ENCODE data around the gene DPY19L2. TPM values are rescaled to one million over a fixed set of nuclear protein-coding genes. Genes with fewer than 3 reads are reported as not detected.
"Not testable (repeated sequence)": the region's sequence is repeated elsewhere in the genome, so short reads cannot be mapped to it uniquely, and the experiment has no call there.

DPY19L2 gene
- total RNA-seq, 1 experiment from 2014 or later = 4.2 TPM

DNA sequence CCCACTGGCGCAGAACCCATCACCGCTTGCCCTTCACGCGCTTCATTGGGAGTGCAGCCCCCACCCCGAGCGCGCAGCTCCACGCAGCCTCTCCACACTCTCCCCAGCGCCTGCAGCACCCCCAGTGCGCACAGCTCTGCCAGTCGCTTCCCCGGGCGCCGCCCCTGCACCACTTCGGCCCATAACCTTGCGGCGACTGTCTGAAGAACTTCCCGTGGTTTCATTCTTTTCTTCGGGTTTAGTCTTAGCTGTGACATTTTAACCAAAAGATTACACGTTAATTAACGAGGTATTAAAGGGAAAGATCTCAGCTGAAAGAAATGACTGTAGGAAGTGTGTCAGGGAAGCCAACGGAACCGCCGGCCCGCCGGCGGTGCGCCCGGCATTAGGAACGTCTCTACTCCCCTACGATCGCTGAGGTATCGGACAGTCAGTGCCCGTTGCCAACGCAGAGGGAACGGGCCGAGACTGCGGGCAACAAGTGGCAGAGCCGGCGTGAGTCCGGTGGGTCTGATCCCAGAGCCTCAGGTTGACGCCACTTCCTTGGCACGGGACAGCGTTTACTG, 590 bp upstream of the DPY19L2 start:
- H3K4me1 ChIP-seq (ENCODE audit: insufficient read depth, low read length, poor library complexity, severe bottlenecking); H3K27ac ChIP-seq (ENCODE audit: low read depth, low read length, poor library complexity, severe bottlenecking); BruUV-seq (replicated peaks); POLR2A ChIA-PET (ENCODE audit: low non-redundant PET); H3K36me3 ChIP-seq (ENCODE audit: insufficient read depth, low read length, poor library complexity, severe bottlenecking); DNase-seq (ENCODE audit: low spot score); H3K9me3 ChIP-seq (ENCODE audit: low read depth, low read length, poor library complexity, severe bottlenecking); CTCF ChIA-PET: not testable (repeated sequence)
- Histone ChIP-seq H3K4me3 (ENCODE audit: low read depth, low read length, poor library complexity, severe bottlenecking) (peak overlapping the region; percentile 57), H3K27me3 (replicated peaks; ENCODE audit: insufficient read depth, low read depth, low read length, poor library complexity) (peaks cover 17% of the 10 kb centered on the region)
- intact Hi-C loops (cut with micrococcal nuclease; ENCODE audit: unreplicated experiment) = loop anchor here (5.0 kb wide), 2 partner anchors 247 to 562 kb away; no protein-coding TSS in a partner anchor

- DNase-seq (ENCODE audit: low spot score); intact Hi-C loops (cut with micrococcal nuclease; ENCODE audit: unreplicated experiment); H3K4me1 ChIP-seq (ENCODE audit: insufficient read depth, low read length, poor library complexity, severe bottlenecking); BruUV-seq (replicated peaks); H3K4me3 ChIP-seq (ENCODE audit: low read depth, low read length, poor library complexity, severe bottlenecking); H3K9me3 ChIP-seq (ENCODE audit: low read depth, low read length, poor library complexity, severe bottlenecking); H3K27ac ChIP-seq (ENCODE audit: low read depth, low read length, poor library complexity, severe bottlenecking); H3K27me3 ChIP-seq (replicated peaks; ENCODE audit: insufficient read depth, low read depth, low read length, poor library complexity); CTCF ChIA-PET; POLR2A ChIA-PET (ENCODE audit: low non-redundant PET); H3K36me3 ChIP-seq (ENCODE audit: insufficient read depth, low read length, poor library complexity, severe bottlenecking): not testable (repeated sequence)
Measured at GRCh38 chr12:63663005-63663404, 5.3 kb downstream of the DPY19L2 start.

DNA sequence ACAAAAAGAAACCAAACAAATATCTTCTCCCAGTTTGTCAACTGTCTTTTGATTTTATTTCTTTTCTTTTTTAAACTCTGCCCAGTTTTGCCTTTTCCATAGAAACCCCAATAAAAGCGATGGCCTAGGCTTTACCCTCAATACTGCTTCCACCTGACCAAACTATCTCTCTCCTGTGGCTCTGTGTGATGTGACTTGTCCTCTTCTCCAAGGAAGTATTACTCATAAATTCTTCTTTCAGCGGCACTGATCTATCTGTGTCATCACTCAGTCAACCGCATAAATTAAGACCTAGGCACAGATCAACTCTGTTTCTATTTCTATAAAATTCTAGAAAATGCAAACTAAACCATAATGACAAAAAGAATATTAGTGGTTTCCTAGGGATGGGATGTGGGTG, 9.8 kb downstream of the DPY19L2 start:
- intact Hi-C loops (cut with micrococcal nuclease; ENCODE audit: unreplicated experiment); POLR2A ChIA-PET (ENCODE audit: low non-redundant PET); DNase-seq (ENCODE audit: low spot score); CTCF ChIA-PET; H3K9me3 ChIP-seq (ENCODE audit: low read depth, low read length, poor library complexity, severe bottlenecking); H3K36me3 ChIP-seq (ENCODE audit: insufficient read depth, low read length, poor library complexity, severe bottlenecking); H3K27me3 ChIP-seq (replicated peaks; ENCODE audit: insufficient read depth, low read depth, low read length, poor library complexity); H3K27ac ChIP-seq (ENCODE audit: low read depth, low read length, poor library complexity, severe bottlenecking); H3K4me3 ChIP-seq (ENCODE audit: low read depth, low read length, poor library complexity, severe bottlenecking); H3K4me1 ChIP-seq (ENCODE audit: insufficient read depth, low read length, poor library complexity, severe bottlenecking); BruUV-seq (replicated peaks): not testable (repeated sequence)

DNA sequence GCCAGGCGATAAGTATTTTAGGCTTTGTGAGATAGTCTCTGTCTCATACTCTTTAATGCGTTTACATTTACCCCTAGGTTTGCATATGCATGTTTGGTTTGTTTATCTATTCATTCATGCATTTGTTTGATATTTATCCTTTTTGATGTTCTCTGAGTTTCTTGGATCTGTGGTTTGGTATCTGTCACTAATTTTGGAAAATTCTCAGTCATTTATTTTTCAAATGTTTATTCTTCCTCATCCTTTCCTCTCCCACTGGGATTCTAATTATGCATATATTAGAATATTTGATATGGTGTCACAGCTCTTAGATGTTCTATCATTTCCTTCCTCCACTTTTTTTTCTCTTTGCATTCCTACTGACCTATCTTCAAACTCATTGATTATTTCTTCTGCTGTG, 11.9 kb downstream of the DPY19L2 start:
- POLR2A ChIA-PET (ENCODE audit: low non-redundant PET); DNase-seq (ENCODE audit: low spot score); intact Hi-C loops (cut with micrococcal nuclease; ENCODE audit: unreplicated experiment): not testable (repeated sequence)

GRCh38 chr12:63655543-63656257, 12.6 kb downstream of the DPY19L2 start:
- H3K27ac ChIP-seq (ENCODE audit: low read depth, low read length, poor library complexity, severe bottlenecking); BruUV-seq (replicated peaks); CTCF ChIA-PET; H3K36me3 ChIP-seq (ENCODE audit: insufficient read depth, low read length, poor library complexity, severe bottlenecking); H3K4me1 ChIP-seq (ENCODE audit: insufficient read depth, low read length, poor library complexity, severe bottlenecking); H3K27me3 ChIP-seq (replicated peaks; ENCODE audit: insufficient read depth, low read depth, low read length, poor library complexity); intact Hi-C loops (cut with micrococcal nuclease; ENCODE audit: unreplicated experiment); H3K4me3 ChIP-seq (ENCODE audit: low read depth, low read length, poor library complexity, severe bottlenecking); POLR2A ChIA-PET (ENCODE audit: low non-redundant PET); H3K9me3 ChIP-seq (ENCODE audit: low read depth, low read length, poor library complexity, severe bottlenecking); DNase-seq (ENCODE audit: low spot score): not testable (repeated sequence)

More for the DNA sequence above, 11.9 kb downstream of the DPY19L2 start:
- BruUV-seq (replicated peaks); H3K4me1 ChIP-seq (ENCODE audit: insufficient read depth, low read length, poor library complexity, severe bottlenecking); H3K9me3 ChIP-seq (ENCODE audit: low read depth, low read length, poor library complexity, severe bottlenecking); H3K27me3 ChIP-seq (replicated peaks; ENCODE audit: insufficient read depth, low read depth, low read length, poor library complexity); CTCF ChIA-PET; H3K36me3 ChIP-seq (ENCODE audit: insufficient read depth, low read length, poor library complexity, severe bottlenecking); H3K27ac ChIP-seq (ENCODE audit: low read depth, low read length, poor library complexity, severe bottlenecking); H3K4me3 ChIP-seq (ENCODE audit: low read depth, low read length, poor library complexity, severe bottlenecking): not testable (repeated sequence)

GRCh38 chr12:63654481-63654880, 13.8 kb downstream of the DPY19L2 start:
- POLR2A ChIA-PET (ENCODE audit: low non-redundant PET); H3K36me3 ChIP-seq (ENCODE audit: insufficient read depth, low read length, poor library complexity, severe bottlenecking); DNase-seq (ENCODE audit: low spot score); BruUV-seq (replicated peaks); H3K4me1 ChIP-seq (ENCODE audit: insufficient read depth, low read length, poor library complexity, severe bottlenecking); intact Hi-C loops (cut with micrococcal nuclease; ENCODE audit: unreplicated experiment); H3K4me3 ChIP-seq (ENCODE audit: low read depth, low read length, poor library complexity, severe bottlenecking); CTCF ChIA-PET; H3K27me3 ChIP-seq (replicated peaks; ENCODE audit: insufficient read depth, low read depth, low read length, poor library complexity); H3K27ac ChIP-seq (ENCODE audit: low read depth, low read length, poor library complexity, severe bottlenecking); H3K9me3 ChIP-seq (ENCODE audit: low read depth, low read length, poor library complexity, severe bottlenecking): not testable (repeated sequence)

GRCh38 chr12:63649517-63649916, 18.8 kb downstream of the DPY19L2 start:
- CTCF ChIA-PET; H3K27ac ChIP-seq (ENCODE audit: low read depth, low read length, poor library complexity, severe bottlenecking); DNase-seq (ENCODE audit: low spot score); H3K9me3 ChIP-seq (ENCODE audit: low read depth, low read length, poor library complexity, severe bottlenecking); H3K4me3 ChIP-seq (ENCODE audit: low read depth, low read length, poor library complexity, severe bottlenecking); BruUV-seq (replicated peaks); H3K36me3 ChIP-seq (ENCODE audit: insufficient read depth, low read length, poor library complexity, severe bottlenecking); POLR2A ChIA-PET (ENCODE audit: low non-redundant PET); intact Hi-C loops (cut with micrococcal nuclease; ENCODE audit: unreplicated experiment); H3K4me1 ChIP-seq (ENCODE audit: insufficient read depth, low read length, poor library complexity, severe bottlenecking); H3K27me3 ChIP-seq (replicated peaks; ENCODE audit: insufficient read depth, low read depth, low read length, poor library complexity): not testable (repeated sequence)

Data from A673 (cell line).